GM23338 (cell line): Measurements from ENCODE around the gene TCEA2. TPM values are rescaled to one million over a fixed set of nuclear protein-coding genes. Genes with fewer than 3 reads are reported as not detected.
A peak's percentile ranks its signal among the peaks of the same experiment; 100 is the strongest.

ENCODE experiments used
- ATAC-seq: fragments of 200-7000 bp; cut with Tn5 transposase; 3 replicates; pipeline ENCODE4 v1.9.1; 2020
- DNase-seq: peaks from one replicate; pipeline ENCODE4 v3.0.0-alpha.2; 2015; ENCODE audit warnings: low spot score
- H2AFZ ChIP-seq: fragments of 200-600 bp; sonication (generic); 2 replicates; pipeline ENCODE4 v1.8.0; 2016; ENCODE audit warnings: antibody characterized with exemption, mild to moderate bottlenecking, moderate library complexity
- H3F3A ChIP-seq: fragments of 200-600 bp; sonication (generic); replicated peaks from 2 replicates; pipeline ENCODE4 v1.8.0; 2017; ENCODE audit warnings: antibody characterized with exemption, mixed run types, low read depth
- H3K27ac ChIP-seq: fragments of 200-600 bp; sonication (generic); 2 replicates; pipeline ENCODE4 v1.6.1; 2016; ENCODE audit warnings: low read depth
- H3K27me3 ChIP-seq: fragments of 200-600 bp; sonication (generic); 2 replicates; pipeline ENCODE4 v1.8.0; 2016; ENCODE audit warnings: mild to moderate bottlenecking, mixed run types, moderate library complexity; ENCODE audit not compliant: insufficient read depth
- H3K36me3 ChIP-seq: fragments of 200-600 bp; sonication (generic); 2 replicates; pipeline ENCODE4 v1.8.0; 2016; ENCODE audit warnings: mild to moderate bottlenecking; ENCODE audit not compliant: insufficient read depth
- H3K4me1 ChIP-seq: fragments of 200-600 bp; sonication (generic); 2 replicates; pipeline ENCODE4 v1.8.0; 2016; ENCODE audit warnings: mild to moderate bottlenecking, moderate library complexity; ENCODE audit not compliant: insufficient read depth
- H3K4me2 ChIP-seq: fragments of 200-600 bp; sonication (generic); 2 replicates; pipeline ENCODE4 v1.7.1; 2017; ENCODE audit warnings: mixed run types
- H3K4me3 ChIP-seq: fragments of 200-600 bp; sonication (generic); 2 replicates; pipeline ENCODE4 v1.6.1; 2016; ENCODE audit warnings: mixed run types
- H3K79me2 ChIP-seq: fragments of 200-600 bp; sonication (generic); replicated peaks from 2 replicates; pipeline ENCODE4 v1.8.0; 2017; ENCODE audit warnings: mild to moderate bottlenecking; ENCODE audit not compliant: insufficient read depth
- H3K9me2 ChIP-seq: fragments of 200-600 bp; sonication (generic); 2 replicates; pipeline ENCODE4 v1.8.0; 2017; ENCODE audit not compliant: insufficient read depth
- H4K20me1 ChIP-seq: fragments of 200-600 bp; sonication (generic); replicated peaks from 2 replicates; pipeline ENCODE4 v1.8.0; 2017; ENCODE audit warnings: mild to moderate bottlenecking; ENCODE audit not compliant: insufficient read depth
- H3K27ac Mint-ChIP-seq: 2 replicates; pipeline ENCODE4 v1.8.0; 2020; ENCODE audit warnings: inconsistent platforms, mild to moderate bottlenecking, moderate library complexity, mixed read lengths
- H3K27me3 Mint-ChIP-seq: 3 replicates; pipeline ENCODE4 v1.8.0; 2022; ENCODE audit warnings: low read depth, mild to moderate bottlenecking, moderate library complexity, mixed read lengths, inconsistent platforms; ENCODE audit not compliant: insufficient read depth, poor library complexity
- H3K36me3 Mint-ChIP-seq: 3 replicates; pipeline ENCODE4 v1.8.0; 2021; ENCODE audit warnings: low read depth, mild to moderate bottlenecking, inconsistent platforms, moderate library complexity, mixed read lengths
- H3K4me1 Mint-ChIP-seq: 3 replicates; pipeline ENCODE4 v1.8.0; 2020; ENCODE audit warnings: mild to moderate bottlenecking, inconsistent platforms, mixed read lengths
- H3K4me3 Mint-ChIP-seq: 3 replicates; pipeline ENCODE4 v1.8.0; 2021; ENCODE audit warnings: moderate library complexity, mild to moderate bottlenecking, inconsistent platforms, mixed read lengths
- H3K9me3 Mint-ChIP-seq: 3 replicates; pipeline ENCODE4 v1.8.0; 2020; ENCODE audit warnings: moderate library complexity, mild to moderate bottlenecking, inconsistent platforms, mixed read lengths
- CREB1 ChIP-seq: fragments of 250-450 bp; sonication (Bioruptor Pico); IDR thresholded peaks from 2 replicates; pipeline ENCODE4 v1.5.0; 2020; ENCODE audit warnings: low read depth, mild to moderate bottlenecking, moderate library complexity
- EZH2 ChIP-seq: fragments of 200-600 bp; sonication (generic); IDR thresholded peaks from one replicate; pipeline ENCODE4 v1.8.0; 2017; ENCODE audit warnings: antibody characterized with exemption, mild to moderate bottlenecking, low read depth; ENCODE audit not compliant: unreplicated experiment
- EZH2phosphoT487 ChIP-seq: fragments of 200-600 bp; sonication (generic); IDR thresholded peaks from one replicate; pipeline ENCODE4 v1.8.1; 2018; ENCODE audit warnings: antibody characterized with exemption; ENCODE audit not compliant: unreplicated experiment
- JUNB ChIP-seq: IDR thresholded peaks from one replicate; pipeline ENCODE4 v1.6.1; 2016; ENCODE audit warnings: antibody characterized with exemption; ENCODE audit not compliant: unreplicated experiment
- NANOG ChIP-seq: IDR thresholded peaks from 2 replicates; pipeline ENCODE4 v1.6.1; 2016; ENCODE audit warnings: antibody characterized with exemption, borderline replicate concordance
- POLR2AphosphoS5 ChIP-seq: IDR thresholded peaks from 2 replicates; pipeline ENCODE4 v1.6.1; 2016; ENCODE audit warnings: antibody characterized with exemption, low read depth
- STAT1 ChIP-seq: IDR thresholded peaks from one replicate; pipeline ENCODE4 v1.6.1; 2016; ENCODE audit warnings: antibody characterized with exemption; ENCODE audit not compliant: unreplicated experiment
- ZNF114 ChIP-seq: fragments of 250-450 bp; sonication (Bioruptor Pico); IDR thresholded peaks from 2 replicates; pipeline ENCODE4 v1.5.0; 2020; ENCODE audit warnings: mild to moderate bottlenecking, moderate library complexity
- ZNF331 ChIP-seq: fragments of 250-450 bp; sonication (Bioruptor Pico); IDR thresholded peaks from 2 replicates; pipeline ENCODE4 v1.5.0; 2020; ENCODE audit warnings: low read depth, mild to moderate bottlenecking, moderate library complexity
- ZNF462 ChIP-seq: fragments of 250-450 bp; sonication (Bioruptor Pico); IDR thresholded peaks from 2 replicates; pipeline ENCODE4 v1.5.0; 2020; ENCODE audit warnings: mild to moderate bottlenecking, moderate library complexity
- polyA plus RNA-seq: library from polyadenylated mRNA; unstranded; fragments of >200 nt; fragmentation: Nextera tagmentation; extraction: Ambion mirVana; gene quantifications from 2 replicates; pipeline ENCODE4 v1.2.1, GENCODE V29; 2016
- total RNA-seq: library from RNA; depleted of rRNA; stranded (reverse); fragments of >200 nt; shearing (Covaris generic); gene quantifications from 2 replicates; pipeline ENCODE4 v1.2.3, GENCODE V29; 2014
- TF ChIP-seq, protein P1 (sequence below), 2 experiments: fragments of 200-600 bp in 1 of 2; sonication (generic) in 1 of 2; conservative IDR thresholded peaks; 2 replicates each; pipeline versions ENCODE4 v1.5.1 to v1.6.1; 2016 to 2017; ENCODE audit warnings: antibody characterized with exemption in 2 of 2, low read depth in 2 of 2, mild to moderate bottlenecking in 2 of 2, moderate library complexity in 1 of 2
- TF ChIP-seq, protein P2 (sequence below): IDR thresholded peaks from one replicate; pipeline ENCODE4 v1.6.1; 2018; ENCODE audit warnings: antibody characterized with exemption; ENCODE audit not compliant: unreplicated experiment

TCEA2 gene
- total and polyA plus RNA-seq, 2 experiments from 2014 or later = 21.0 to 54.4 TPM

- H3K4me1 Mint-ChIP-seq = no peaks in the 10 kb centered on the region; the same call in 2 of the 3 replicates
- no peak for TF ChIP-seq EZH2
- no peak for TF ChIP-seq JUNB
- no peak for TF ChIP-seq ZNF114 (CRISPR knock-in tag)
- no peak for TF ChIP-seq EZH2phosphoT487
- no peak for TF ChIP-seq NANOG
- no peak for TF ChIP-seq ZNF462
- TF ChIP-seq STAT1 = no peak
- no peak for TF ChIP-seq ZNF331 (CRISPR knock-in tag)
- no peak for TF ChIP-seq CREB1
- TF ChIP-seq, protein P1, sequence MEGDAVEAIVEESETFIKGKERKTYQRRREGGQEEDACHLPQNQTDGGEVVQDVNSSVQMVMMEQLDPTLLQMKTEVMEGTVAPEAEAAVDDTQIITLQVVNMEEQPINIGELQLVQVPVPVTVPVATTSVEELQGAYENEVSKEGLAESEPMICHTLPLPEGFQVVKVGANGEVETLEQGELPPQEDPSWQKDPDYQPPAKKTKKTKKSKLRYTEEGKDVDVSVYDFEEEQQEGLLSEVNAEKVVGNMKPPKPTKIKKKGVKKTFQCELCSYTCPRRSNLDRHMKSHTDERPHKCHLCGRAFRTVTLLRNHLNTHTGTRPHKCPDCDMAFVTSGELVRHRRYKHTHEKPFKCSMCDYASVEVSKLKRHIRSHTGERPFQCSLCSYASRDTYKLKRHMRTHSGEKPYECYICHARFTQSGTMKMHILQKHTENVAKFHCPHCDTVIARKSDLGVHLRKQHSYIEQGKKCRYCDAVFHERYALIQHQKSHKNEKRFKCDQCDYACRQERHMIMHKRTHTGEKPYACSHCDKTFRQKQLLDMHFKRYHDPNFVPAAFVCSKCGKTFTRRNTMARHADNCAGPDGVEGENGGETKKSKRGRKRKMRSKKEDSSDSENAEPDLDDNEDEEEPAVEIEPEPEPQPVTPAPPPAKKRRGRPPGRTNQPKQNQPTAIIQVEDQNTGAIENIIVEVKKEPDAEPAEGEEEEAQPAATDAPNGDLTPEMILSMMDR (conservative IDR thresholded peaks at IDR 0.05; ENCODE audit: low read depth in 2 of 2) = no peak
- TF ChIP-seq, protein P2, sequence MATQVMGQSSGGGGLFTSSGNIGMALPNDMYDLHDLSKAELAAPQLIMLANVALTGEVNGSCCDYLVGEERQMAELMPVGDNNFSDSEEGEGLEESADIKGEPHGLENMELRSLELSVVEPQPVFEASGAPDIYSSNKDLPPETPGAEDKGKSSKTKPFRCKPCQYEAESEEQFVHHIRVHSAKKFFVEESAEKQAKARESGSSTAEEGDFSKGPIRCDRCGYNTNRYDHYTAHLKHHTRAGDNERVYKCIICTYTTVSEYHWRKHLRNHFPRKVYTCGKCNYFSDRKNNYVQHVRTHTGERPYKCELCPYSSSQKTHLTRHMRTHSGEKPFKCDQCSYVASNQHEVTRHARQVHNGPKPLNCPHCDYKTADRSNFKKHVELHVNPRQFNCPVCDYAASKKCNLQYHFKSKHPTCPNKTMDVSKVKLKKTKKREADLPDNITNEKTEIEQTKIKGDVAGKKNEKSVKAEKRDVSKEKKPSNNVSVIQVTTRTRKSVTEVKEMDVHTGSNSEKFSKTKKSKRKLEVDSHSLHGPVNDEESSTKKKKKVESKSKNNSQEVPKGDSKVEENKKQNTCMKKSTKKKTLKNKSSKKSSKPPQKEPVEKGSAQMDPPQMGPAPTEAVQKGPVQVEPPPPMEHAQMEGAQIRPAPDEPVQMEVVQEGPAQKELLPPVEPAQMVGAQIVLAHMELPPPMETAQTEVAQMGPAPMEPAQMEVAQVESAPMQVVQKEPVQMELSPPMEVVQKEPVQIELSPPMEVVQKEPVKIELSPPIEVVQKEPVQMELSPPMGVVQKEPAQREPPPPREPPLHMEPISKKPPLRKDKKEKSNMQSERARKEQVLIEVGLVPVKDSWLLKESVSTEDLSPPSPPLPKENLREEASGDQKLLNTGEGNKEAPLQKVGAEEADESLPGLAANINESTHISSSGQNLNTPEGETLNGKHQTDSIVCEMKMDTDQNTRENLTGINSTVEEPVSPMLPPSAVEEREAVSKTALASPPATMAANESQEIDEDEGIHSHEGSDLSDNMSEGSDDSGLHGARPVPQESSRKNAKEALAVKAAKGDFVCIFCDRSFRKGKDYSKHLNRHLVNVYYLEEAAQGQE = no peak
- TF ChIP-seq POLR2AphosphoS5 = no peak
- H3K9me3 Mint-ChIP-seq = no peaks in the 10 kb centered on the region; the same call in 2 of the 3 replicates
- no peaks in the 10 kb centered on the region for H3K9me2 ChIP-seq
- no peak overlapping the region for H3K4me2 ChIP-seq
- no peak overlapping the region for H3K4me3 Mint-ChIP-seq
- no peaks in the 10 kb centered on the region for H3K4me1 ChIP-seq
- no peak overlapping the region for H2AFZ ChIP-seq
- H3K27ac Mint-ChIP-seq = no peak overlapping the region
- H4K20me1 ChIP-seq = no peaks in the 10 kb centered on the region
- no peaks in the 10 kb centered on the region for H3F3A ChIP-seq
- no peak overlapping the region for H3K4me3 ChIP-seq
- H3K27ac ChIP-seq = no peak overlapping the region
- ATAC-seq (no peak), DNase-seq (peak; percentile 0)
- no peaks in the 10 kb centered on the region for H3K27me3 ChIP-seq
- no peaks in the 10 kb centered on the region for H3K79me2 ChIP-seq
- H3K36me3 ChIP-seq = no peaks in the 10 kb centered on the region
- H3K36me3 Mint-ChIP-seq = no peaks in the 10 kb centered on the region
- peaks cover 7% of the 10 kb centered on the region for H3K27me3 Mint-ChIP-seq
These were observed 47.5 kb downstream of the TCEA2 start for GRCh38 chr20:64110411-64111068.
